ENCODE measurements around the gene MPO.

DNA sequence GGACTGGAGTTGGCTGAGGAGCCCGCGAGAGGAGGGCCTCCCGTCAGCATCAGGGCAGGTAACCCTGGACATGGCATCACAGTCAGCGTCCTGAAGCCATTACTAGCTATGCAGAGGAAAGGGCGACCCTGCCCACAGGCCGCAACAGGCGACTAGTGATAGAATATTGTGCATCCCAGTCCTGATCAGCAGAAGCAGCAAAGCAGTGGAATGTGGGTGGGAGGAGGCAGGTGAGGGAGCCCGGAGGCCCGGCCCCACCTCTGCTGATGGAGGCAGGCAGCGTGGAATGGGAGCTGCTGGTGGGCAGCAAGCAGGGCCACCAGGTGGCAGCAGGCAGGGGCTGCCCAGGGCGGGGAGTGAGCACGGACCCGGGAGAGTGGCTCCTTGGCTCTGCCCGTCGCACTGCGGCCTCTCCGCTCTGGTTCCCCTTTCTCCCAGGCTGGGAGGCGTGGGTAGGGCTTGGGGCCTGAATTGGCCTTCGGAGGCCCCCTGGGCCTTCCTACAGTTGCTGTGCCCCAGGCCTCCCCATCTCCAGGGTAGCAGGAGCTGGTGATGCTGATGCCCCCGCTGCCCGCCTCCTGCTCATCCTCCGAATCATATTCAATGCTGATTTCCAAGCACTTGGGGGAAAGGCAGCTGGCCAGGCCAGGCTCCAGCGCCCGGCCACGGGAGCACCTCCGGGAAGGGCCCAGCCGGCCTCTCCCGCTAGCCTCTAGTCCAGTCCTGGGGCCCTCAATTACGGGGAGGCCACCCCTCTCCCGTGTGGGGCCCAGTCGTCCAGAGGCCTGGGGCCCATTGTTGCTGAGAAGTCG, 27.6 kb upstream of the MPO start:
- TF ChIP-seq, protein P1, sequence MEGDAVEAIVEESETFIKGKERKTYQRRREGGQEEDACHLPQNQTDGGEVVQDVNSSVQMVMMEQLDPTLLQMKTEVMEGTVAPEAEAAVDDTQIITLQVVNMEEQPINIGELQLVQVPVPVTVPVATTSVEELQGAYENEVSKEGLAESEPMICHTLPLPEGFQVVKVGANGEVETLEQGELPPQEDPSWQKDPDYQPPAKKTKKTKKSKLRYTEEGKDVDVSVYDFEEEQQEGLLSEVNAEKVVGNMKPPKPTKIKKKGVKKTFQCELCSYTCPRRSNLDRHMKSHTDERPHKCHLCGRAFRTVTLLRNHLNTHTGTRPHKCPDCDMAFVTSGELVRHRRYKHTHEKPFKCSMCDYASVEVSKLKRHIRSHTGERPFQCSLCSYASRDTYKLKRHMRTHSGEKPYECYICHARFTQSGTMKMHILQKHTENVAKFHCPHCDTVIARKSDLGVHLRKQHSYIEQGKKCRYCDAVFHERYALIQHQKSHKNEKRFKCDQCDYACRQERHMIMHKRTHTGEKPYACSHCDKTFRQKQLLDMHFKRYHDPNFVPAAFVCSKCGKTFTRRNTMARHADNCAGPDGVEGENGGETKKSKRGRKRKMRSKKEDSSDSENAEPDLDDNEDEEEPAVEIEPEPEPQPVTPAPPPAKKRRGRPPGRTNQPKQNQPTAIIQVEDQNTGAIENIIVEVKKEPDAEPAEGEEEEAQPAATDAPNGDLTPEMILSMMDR (conservative IDR thresholded peaks at IDR 0.05; ENCODE audit: low read depth, low read length) = peak; percentile 20; the same call in 1 of the 2 replicates
- TF ChIP-seq ELK1 (IDR thresholded peaks at IDR 0.05; ENCODE audit: borderline replicate concordance, low read depth, low read length) (no peak), POLR2A (IDR thresholded peaks at IDR 0.05; ENCODE audit: low read depth, low read length) (no peak), NFE2L2 (IDR thresholded peaks at IDR 0.05; ENCODE audit: low read depth, low read length) (no peak)
